GM21717 (cell line): ENCODE data around the gene C3orf22.

Experiments used
- ATAC-seq: cut with Tn5 transposase; IDR thresholded peaks from one replicate; pipeline ENCODE4 v1.9.1; 2021; ENCODE audit warnings: mild to moderate bottlenecking, moderate library complexity; ENCODE audit not compliant: unreplicated experiment

Gene C3orf22

DNA sequence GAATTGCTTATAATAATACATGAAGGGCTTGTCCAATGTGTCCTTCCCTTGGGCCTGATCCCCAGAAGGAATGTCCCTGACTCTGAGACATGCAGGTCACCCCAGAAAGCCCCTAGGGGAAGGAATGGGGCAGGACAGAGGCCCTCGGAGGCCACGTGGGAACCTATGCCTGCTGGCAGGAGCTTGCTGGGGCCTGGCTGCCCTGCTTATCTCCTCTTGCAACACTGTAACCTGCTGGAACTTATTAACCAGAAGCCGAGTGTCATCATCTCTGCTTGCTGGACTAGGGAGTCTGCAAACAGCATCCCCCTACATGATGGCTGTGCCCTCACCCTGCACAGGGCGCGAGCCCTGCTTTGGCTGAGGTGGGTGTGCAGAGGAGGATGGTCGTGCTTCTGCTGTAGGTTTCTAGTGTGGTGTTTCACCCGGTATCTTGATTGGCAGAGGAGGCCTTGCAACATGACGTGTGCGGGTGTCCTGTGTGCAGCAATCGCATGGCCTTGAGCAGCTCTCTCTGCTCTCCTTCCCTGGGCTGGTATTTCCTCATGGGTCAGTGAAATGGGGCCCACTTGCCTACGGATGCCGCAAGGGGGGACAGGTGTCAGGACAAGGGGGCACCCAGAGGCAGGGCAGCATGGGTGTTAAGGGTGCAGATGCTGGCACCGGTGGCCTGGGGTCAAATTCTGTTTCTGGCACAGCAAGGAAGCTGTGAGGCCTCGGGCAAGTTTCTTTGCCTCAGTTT is 29.8 kb downstream of the C3orf22 start:
- no peak for ATAC-seq

GRCh38 chr3:126528419-126528799 is 30.3 kb downstream of the C3orf22 start:
- no peak for ATAC-seq

- ATAC-seq, result no peak
Measured at GRCh38 chr3:126527455-126528211, 31.1 kb downstream of the C3orf22 start.

DNA sequence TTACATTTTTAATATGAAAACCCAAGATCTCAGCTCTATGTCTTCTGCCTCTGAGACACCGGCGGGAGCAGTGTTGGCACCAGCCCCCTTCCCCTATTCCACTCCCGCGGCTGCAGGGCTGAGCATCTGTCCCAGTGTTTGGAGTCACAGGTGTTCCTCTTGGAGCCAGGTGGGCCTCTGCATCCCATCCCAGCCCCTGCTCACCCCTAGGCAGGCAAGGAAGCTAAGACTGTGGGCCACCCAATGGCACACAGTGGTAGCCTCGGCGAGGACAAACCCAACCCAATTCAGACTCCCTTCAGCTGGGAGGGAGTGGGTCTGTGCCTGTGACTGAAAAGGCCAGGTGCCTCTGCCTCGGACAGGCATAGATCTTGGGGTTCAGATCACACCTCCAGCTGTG is 31.7 kb downstream of the C3orf22 start:
- no peak for ATAC-seq

GRCh38 chr3:126526668-126527005 is 32.1 kb downstream of the C3orf22 start:
- no peak for ATAC-seq

- ATAC-seq, result no peak
Measured at GRCh38 chr3:126525853-126526667, 32.7 kb downstream of the C3orf22 start.

- no peak for ATAC-seq
Measured at GRCh38 chr3:126525091-126525852, 33.5 kb downstream of the C3orf22 start.

- no peak for ATAC-seq
Measured at GRCh38 chr3:126524429-126524988, 34.2 kb downstream of the C3orf22 start.

DNA sequence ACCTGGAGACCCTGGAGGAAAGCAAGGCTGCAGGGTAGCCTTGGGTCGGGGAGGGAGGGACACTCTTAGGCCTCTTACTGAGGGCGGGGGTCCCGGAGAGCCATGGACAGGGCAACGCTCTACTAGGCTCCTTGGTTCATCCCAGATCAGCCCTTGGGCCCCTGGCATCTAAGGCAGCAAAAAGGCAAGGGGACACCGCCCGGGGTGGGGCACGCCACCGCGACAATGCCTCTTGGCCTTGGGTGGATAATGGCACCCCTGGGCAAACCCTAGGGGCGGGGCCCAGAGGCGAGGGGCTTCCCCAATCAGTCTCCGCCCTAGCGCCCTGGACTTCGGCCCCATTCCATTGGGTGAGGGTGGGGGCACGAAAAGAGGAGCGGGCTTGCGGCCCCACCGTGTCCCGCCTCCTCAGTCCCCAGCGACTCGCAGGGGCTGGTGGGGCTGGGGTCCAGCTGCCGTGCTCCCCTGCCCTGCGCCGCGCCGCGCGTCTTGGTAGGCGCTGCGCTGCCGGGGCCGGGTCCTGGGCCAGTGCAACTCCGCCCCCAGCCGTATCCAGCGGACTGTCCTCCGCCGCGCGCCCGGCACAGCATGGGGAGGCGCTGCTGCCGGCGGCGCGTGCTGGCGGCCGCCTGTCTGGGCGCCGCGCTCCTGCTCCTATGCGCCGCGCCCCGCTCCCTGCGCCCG is 34.8 kb downstream of the C3orf22 start, which contains the start of gene CHST13:
CHST13 (plus strand) TSS at position 411 of the 684 bp plus-strand sequence; CDS start at position 589, 178 bp downstream.
- ATAC-seq, result no peak

- ATAC-seq, result no peak
Measured at GRCh38 chr3:126522363-126522788, 36.4 kb downstream of the C3orf22 start.

DNA sequence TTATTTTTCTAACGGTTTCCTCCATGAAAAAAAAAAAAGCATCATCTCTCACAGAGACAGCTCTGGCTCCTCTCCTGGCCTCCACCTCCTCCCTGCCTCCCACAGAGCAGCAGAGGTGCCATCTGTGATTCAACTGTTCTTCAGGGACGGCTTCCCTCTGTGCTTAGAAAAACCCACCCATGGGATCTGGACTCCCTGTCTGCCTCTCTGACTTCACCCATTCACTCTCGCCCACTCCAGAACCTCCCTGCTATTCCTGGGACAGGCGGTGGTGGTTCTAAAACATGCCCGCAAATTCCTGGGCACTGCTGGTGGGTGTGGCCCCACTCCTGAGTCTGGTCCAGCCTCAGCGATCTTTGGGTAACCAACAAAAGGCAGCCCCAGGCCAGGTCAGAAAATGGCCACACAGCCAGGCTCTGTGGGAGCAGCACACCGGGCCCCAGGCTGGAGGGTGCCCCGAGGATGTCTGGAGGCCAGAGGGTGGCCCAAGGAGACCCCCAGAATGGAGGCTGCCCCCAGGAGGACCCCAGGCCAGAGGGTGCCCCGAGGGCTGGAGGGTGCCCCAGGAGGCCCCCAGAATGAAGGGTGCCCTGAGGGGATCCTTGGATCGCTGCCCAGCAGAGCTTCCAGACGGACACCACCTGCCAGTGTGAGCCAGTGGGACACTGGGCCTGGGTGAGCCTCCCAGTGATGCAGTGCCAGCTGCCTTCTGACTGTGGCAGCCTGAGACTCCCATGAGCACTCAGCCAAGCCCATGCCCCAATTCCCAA is 37.4 kb downstream of the C3orf22 start:
- ATAC-seq, result no peak

- ATAC-seq, result no peak
Measured at GRCh38 chr3:126519506-126520455, 39.0 kb downstream of the C3orf22 start.

DNA sequence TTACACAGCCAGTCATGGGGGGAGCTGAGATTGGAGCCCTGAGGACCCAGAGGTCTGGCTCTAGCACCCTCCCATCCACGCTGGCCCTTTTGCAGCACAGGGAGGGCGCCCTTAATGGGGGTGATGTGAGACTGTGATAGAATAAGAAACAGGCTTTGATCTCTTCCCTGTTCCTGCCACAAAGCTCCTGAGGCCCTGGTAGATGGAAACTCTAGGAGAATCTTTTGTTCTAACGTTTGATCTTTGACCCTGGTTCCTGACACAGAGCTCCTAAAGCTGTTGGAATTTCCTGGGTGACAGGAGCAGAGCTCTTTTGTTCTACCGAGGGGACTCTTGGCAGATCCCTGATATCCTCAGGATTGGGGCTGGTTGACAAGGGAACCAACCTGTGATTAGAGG is 40.0 kb downstream of the C3orf22 start:
- no peak for ATAC-seq

DNA sequence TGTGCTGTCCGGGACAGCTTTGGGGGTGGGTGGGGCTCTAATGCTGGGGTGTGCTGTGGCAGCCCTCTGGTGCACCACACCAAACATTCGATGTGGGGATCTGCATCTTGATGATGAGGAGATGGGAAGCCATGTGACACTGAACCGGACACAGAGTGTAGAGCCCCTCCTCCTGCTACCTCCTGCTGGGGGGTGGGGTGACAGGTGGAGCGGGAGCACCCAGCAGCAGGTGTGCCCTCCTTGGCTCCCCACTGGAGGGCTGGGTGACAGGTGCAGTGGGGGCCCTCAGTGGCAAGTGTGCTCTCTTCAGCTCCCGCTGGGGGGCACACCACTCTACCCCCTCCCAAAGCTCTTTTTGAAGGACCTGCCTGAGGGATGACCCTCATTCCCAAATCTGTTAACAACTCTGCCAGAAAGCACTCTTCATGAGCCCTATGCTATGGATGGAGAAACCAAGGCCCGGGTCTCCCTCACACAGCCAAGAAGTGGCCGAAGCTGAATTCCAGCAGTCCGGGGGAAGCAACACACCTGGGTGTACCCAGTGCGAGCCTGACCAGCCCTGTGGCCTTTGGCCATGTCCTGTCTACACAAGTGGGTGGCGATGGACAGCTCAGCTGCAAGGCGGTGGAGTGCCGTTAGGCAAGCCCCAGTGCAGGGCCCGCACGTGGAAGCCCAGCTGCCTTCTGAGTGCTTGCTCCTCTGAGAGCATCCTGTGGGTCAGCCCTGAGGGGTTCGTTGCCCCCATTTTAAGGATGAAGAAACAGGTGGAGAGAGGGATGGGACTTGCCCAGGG is 40.5 kb downstream of the C3orf22 start:
- no peak for ATAC-seq

GRCh38 chr3:126517291-126517951 is 41.3 kb downstream of the C3orf22 start, which contains the start of gene UROC1:
TSS of gene UROC1 (minus strand) at chr3:126517773. CDS start at chr3:126517719, 54 bp downstream.
- no peak for ATAC-seq

- ATAC-seq, result no peak
Measured at GRCh38 chr3:126516936-126517290, 41.8 kb downstream of the C3orf22 start.
